GM11168 (cell line): Measurements from ENCODE around the gene CC2D1B.
"Not testable (repeated sequence)": the region's sequence is repeated elsewhere in the genome, so short reads cannot be mapped to it uniquely, and the experiment has no call there.

Source experiments
- in situ Hi-C: fragments of 300-500 bp; cut with MboI; formaldehyde crosslinking; loops from one replicate; pipeline ENCODE4 v1.12.0; 2022; ENCODE audit warnings: low sequenced_read_pairs; ENCODE audit not compliant: unreplicated experiment

CC2D1B gene

GRCh38 chr1:52365746-52366516 lies at the start of gene CC2D1B:
TSS of gene CC2D1B (minus strand) at chr1:52366205. CDS start at chr1:52364620, 1,585 bp downstream.
- in situ Hi-C loops: no loop called here

DNA sequence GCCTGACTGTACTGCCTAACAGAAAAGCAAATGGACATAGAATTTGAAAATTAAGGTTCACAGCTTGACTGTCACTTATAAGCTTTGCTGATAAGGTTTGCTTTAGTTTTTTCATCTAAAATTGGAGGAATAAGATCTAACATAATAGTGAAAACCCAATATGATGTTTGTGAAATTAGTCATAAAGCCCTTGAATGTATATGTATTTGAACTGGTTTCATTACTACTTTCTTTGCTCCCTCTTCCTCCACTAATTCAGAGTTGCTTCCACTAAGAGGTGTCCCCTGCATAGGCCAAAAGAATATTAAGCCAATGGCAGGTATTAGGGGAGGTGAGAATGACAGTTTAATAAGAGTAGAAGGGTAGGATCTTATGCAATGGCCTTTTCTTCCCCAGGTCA lies 48.9 kb upstream of the CC2D1B start:
- in situ Hi-C loops: loop anchor here (25.0 kb wide), 1 partner anchor 822 kb away; the partner anchor contains the start of gene MAGOH

- in situ Hi-C loops: loop anchor here (25.0 kb wide), 1 partner anchor 824 kb away; the partner anchor contains the start of gene MAGOH
Measured at GRCh38 chr1:52413410-52413989, 47.5 kb upstream of the CC2D1B start.

- in situ Hi-C loops: loop anchor here (25.0 kb wide), 1 partner anchor 832 kb away; the partner anchor contains the start of gene MAGOH
Measured at GRCh38 chr1:52404975-52405338, 39.0 kb upstream of the CC2D1B start.

DNA sequence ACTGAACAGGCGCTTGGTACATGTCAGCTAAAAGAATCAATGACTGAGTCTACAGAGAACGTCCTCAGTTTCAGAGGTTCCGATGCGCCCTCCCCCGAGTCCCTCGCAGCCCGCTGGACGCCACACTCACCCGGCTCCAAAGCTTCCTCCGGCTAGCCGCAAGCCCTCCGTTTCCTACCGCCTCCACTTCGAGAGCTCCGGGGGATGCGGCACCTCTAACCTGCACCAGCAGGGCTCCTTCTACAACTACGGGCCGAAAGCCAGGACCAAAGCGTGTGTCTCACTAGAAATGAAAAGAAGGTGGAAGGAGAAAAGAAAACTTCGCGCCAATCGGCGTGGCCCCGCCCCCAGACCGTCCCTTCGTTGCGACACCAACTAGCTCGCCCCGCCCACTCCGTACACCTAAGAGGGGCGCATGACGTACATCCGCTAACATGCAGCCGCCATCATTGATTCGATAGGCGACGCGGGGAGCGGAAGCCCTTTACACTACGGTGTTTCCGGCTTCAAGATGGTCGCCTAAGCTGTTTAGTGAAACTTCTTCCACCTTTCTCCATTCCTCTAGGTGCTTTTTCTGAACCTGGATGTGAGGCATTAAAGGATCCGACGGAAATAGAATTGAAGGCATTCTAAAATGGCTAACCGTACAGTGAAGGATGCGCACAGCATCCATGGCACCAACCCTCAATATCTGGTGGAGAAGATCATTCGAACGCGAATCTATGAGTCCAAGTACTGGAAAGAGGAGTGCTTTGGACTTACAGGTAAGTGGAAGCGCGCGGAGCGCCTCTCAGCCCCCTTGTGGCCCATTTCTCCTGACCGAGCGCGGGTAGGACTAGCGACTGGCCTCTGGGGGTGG lies 38.3 kb upstream of the CC2D1B start, which contains the start of the genes ORC1 and PRPF38A:
Gene ORC1, minus strand, starts transcription at position 308 of the 859 bp plus-strand sequence. CDS start 2,200 bp downstream, outside the sequence.
Gene PRPF38A, plus strand, starts transcription at position 487 of the 859 bp plus-strand sequence. Its CDS starts 148 bp downstream, at position 635.
- in situ Hi-C loops: loop anchor here (25.0 kb wide), 1 partner anchor 833 kb away; the partner anchor contains the start of gene MAGOH

- in situ Hi-C loops: loop anchor here (25.0 kb wide), 1 partner anchor 834 kb away; the partner anchor contains the start of gene MAGOH
Measured at GRCh38 chr1:52403566-52404115, 37.6 kb upstream of the CC2D1B start.

GRCh38 chr1:52402860-52403240 lies 36.8 kb upstream of the CC2D1B start:
- in situ Hi-C loops: loop anchor here (25.0 kb wide), 1 partner anchor 834 kb away; the partner anchor contains the start of gene MAGOH

DNA sequence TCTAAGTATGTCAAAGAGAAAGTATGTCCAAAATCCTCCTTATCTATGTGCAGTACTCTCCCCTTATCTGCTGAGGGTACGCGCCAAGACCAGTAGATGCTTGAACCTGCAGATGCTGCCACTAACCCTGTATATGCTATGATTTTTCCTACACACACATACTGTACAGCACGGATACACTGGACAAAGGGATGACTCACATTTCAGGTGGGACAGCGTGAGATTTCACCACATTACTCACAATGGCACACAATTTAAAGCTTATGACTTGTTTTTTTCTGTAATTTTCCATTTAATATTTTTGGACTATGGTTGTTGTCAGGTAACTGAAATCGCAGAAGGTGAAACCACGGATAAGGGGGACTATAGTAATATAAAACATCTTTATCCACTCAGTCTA lies 34.1 kb upstream of the CC2D1B start:
- in situ Hi-C loops: loop anchor here (25.0 kb wide), 1 partner anchor 837 kb away; the partner anchor contains the start of gene MAGOH

- in situ Hi-C loops: loop anchor here (25.0 kb wide), 1 partner anchor 838 kb away; the partner anchor contains the start of gene MAGOH
Measured at GRCh38 chr1:52399629-52400028, 33.6 kb upstream of the CC2D1B start.

GRCh38 chr1:52393174-52393573 lies 27.2 kb upstream of the CC2D1B start:
- in situ Hi-C loops: no loop called here

- in situ Hi-C loops: no loop called here
Measured at GRCh38 chr1:52386458-52386857, 20.5 kb upstream of the CC2D1B start.

DNA sequence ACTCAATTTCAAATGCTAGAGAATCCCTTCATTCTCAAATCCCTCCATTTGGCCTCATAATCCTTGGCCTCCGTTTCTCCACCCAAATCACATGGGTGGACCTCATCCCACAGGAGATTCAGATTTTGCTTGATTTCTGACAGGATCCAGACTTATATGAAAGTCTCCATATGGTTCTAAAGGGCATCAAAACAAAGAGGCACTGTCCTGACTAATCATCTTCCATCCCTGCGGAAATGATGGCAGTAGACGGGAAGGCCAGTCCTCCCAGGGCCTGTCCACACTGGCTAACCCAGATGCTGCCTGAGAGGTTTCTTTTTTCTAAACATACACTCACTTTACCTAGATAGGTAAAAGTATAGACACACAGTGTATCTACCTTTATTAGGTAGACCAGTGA lies 19.4 kb upstream of the CC2D1B start:
- in situ Hi-C loops: no loop called here

GRCh38 chr1:52369851-52370250 lies 3.8 kb upstream of the CC2D1B start:
- in situ Hi-C loops: not testable (repeated sequence)

DNA sequence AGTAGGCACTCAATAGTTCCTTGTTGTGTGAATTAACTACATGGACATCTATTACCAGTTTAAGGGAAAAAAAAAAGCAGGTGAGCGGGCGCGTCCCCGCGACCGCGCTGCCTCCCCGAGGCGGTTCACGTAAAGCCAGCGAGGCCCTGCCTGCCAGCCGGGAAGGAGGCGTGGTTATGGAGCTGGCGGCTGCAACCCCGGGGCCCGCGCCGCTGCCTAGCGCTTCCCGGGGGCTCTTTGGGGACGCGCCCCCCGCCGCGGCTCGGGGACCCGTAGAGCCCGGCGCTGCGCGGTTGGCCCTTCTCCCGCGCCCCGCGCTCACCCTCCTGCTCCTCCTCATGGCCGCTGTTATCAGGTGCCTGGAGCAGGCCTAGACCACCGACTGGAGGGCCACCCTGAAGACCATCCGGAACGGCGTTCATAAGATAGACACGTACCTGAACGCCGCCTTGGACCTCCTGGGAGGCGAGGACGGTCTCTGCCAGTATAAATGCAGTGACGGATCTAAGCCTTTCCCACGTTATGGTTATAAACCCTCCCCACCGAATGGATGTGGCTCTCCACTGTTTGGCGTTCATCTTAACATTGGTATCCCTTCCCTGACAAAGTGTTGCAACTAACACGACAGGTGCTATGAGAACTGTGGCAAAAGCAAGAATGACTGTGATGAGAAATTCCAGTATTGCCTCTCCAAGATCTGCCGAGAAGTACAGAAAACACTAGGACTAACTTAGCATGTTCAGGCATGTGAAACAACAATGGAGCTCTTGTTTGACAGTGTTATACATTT lies 2.6 kb upstream of the CC2D1B start:
- in situ Hi-C loops: no loop called here

DNA sequence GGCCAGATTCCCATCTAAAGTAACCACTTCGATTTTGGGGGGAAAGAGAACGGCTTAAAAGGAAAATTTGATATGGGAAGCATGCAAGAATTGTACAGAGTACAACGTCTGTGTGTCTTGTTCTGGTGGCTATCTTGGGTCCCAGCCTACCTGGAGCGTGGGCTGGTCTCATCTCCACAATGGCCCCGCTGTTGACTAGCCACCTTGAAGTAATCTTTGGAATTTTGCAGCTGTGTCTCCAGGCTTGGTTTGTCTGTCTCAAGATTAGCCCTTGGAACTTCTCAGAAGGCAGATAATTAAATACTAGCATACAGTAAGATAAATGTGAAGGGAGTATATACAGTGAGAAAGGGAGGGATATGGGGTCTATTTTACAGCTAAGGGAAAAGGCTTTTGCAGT lies 1.3 kb upstream of the CC2D1B start:
- in situ Hi-C loops: no loop called here

DNA sequence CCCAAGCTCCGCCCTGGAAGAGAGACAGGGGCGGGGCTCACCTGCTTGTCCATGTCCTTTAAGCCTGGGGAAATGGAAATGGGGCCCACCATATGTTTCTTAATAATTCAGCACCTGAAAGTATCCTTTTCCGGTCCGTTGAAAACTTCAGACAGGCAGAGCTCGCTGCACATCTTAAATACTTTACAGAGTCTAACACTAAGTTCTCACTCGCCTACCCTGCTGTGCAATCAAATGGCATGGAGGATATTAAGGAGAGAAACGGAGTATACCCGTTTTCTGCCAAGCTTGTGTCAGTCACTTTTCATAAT lies 467 bp upstream of the CC2D1B start:
- in situ Hi-C loops: no loop called here

DNA sequence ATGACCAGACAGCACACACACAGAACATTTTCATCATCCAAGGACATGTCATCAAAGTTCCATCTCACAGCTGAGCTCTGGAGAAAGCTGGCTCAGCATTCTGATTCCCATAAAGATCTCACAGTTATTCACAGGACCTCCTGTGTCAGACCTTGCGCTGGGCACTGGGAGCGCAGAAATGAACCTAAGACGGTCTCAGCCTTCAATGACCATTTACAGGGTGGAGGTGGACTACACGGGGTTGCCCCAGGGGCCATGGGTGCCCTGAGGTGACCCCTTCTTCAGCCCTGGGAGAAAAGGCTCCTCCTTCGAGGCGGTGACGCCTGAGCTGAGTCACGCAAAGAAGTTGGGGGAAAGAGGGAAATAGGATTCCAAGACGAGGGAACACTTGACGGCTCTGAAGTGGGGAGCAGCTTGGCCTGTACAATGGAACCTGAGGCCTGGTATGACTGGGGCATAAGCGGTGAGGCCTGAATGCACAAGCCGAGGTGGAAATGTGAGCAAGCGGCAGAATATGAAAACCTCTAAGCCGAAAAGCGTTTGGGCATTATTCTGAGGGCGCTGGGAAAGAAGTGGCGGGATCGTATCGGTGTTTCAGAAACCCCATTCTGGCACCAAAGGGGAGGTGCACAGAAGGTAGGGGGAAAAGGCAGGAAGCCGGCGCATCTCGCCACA lies 797 bp downstream of the CC2D1B start:
- in situ Hi-C loops: no loop called here

DNA sequence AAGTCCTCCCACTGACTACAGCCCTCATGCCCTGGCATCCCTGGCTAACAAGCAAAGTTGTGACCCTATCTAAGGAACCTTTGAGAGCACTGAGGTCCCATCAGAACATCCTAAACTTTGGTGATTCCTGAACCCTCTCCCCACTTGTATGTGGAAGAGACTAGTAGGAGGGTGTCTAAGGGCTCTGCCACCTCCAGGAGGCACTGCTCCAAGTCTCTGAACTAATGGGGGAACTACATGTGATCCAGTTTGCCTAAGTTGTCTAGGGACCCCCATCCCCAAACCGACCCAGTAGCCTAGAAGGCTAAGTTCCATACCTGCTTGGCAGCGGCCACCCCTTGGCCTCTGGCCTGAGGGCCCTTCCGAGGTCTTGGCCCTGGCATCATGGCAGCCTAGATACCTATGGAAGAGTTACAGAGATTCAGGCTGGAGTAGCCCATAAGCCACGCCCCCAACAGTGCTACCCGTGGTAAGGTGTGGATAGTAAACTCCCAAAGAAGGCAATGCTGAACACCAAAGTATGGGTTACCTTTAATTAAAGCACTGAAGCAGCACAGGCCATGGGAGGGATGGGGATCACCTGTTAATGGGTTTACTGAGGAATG lies 1.7 kb downstream of the CC2D1B start:
- in situ Hi-C loops: no loop called here
